Parathyroid adenoma (tissue), 2 donors: ENCODE measurements around the gene KIF5A.

Experiments
- H2AFZ ChIP-seq: fragments of 300-600 bp; sonication (generic); one replicate; pipeline ENCODE4 v1.7.0; 2017; ENCODE audit warnings: antibody characterized with exemption, mild to moderate bottlenecking
- H3K27ac ChIP-seq: fragments of 300-600 bp; sonication (generic); one replicate; pipeline ENCODE4 v1.7.0; 2017
- H3K27me3 ChIP-seq: fragments of 300-600 bp; sonication (generic); one replicate; pipeline ENCODE4 v1.7.0; 2017; ENCODE audit warnings: low read length; ENCODE audit not compliant: control insufficient read depth, insufficient read depth
- H3K36me3 ChIP-seq: fragments of 300-600 bp; sonication (generic); one replicate; pipeline ENCODE4 v1.7.0; 2017; ENCODE audit warnings: low read length; ENCODE audit not compliant: control insufficient read depth, insufficient read depth
- H3K4me1 ChIP-seq: fragments of 300-600 bp; sonication (generic); one replicate; pipeline ENCODE4 v1.7.0; 2017; ENCODE audit warnings: control low read depth
- H3K4me2 ChIP-seq: fragments of 300-600 bp; sonication (generic); one replicate; pipeline ENCODE4 v1.7.0; 2017; ENCODE audit warnings: low read length
- H3K4me3 ChIP-seq: fragments of 300-600 bp; sonication (generic); one replicate; pipeline ENCODE4 v1.7.0; 2017; ENCODE audit warnings: low read depth, low read length
- H3K79me2 ChIP-seq: fragments of 300-600 bp; sonication (generic); one replicate; pipeline ENCODE4 v1.7.0; 2017; ENCODE audit warnings: control low read depth
- H3K9ac ChIP-seq: fragments of 300-600 bp; sonication (generic); one replicate; pipeline ENCODE4 v1.7.0; 2017; ENCODE audit warnings: mild to moderate bottlenecking
- H3K9me3 ChIP-seq: fragments of 300-600 bp; sonication (generic); one replicate; pipeline ENCODE4 v1.7.0; 2017; ENCODE audit warnings: low read length; ENCODE audit not compliant: control insufficient read depth
- TF ChIP-seq, protein P1 (sequence below): fragments of 300-600 bp; sonication (generic); IDR thresholded peaks from one replicate; pipeline ENCODE4 v1.7.0; 2017; ENCODE audit warnings: antibody characterized with exemption, mild to moderate bottlenecking
- donor health status: primary hyperparathyroidism.

The KIF5A gene

DNA sequence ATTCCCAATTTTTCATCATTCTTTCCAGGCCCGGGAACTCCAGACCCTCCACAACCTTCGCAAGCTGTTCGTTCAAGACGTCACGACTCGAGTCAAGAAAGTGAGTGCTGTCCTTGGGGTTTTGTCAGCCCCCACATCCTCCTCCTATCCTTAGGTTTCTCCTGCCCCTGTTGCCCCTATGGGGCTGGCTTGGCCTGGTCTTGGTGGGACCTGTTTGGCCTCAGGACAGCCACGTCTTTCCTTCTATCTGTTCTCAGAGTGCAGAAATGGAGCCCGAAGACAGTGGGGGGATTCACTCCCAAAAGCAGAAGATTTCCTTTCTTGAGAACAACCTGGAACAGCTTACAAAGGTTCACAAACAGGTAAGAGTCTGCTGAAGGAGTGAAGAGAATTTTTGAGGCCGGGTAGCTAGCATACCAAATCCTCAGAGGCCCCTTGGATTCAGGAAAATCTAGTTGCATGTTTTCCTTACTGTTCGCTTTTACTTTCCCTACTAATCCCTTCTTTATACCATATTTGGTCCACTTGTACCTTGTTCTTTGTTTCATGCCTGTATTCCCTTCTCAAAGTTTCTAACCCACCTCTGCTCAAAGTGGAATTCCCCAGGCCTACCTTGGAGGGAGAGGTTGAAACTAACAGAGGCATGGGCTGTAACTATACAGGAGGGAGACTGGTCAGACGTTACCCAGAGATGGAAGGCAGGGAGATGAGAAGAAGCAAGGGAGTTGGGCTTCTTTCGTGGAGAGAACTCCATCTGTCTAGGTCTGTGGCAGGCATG is 28.3 kb downstream of the KIF5A start:
- H3K79me2 ChIP-seq, result no peaks in the 10 kb centered on the region
- H3K4me2 ChIP-seq, result no peak overlapping the region
- no peaks in the 10 kb centered on the region for H3K36me3 ChIP-seq
- H3K27me3 ChIP-seq, result no peaks in the 10 kb centered on the region
- TF ChIP-seq, protein P1, sequence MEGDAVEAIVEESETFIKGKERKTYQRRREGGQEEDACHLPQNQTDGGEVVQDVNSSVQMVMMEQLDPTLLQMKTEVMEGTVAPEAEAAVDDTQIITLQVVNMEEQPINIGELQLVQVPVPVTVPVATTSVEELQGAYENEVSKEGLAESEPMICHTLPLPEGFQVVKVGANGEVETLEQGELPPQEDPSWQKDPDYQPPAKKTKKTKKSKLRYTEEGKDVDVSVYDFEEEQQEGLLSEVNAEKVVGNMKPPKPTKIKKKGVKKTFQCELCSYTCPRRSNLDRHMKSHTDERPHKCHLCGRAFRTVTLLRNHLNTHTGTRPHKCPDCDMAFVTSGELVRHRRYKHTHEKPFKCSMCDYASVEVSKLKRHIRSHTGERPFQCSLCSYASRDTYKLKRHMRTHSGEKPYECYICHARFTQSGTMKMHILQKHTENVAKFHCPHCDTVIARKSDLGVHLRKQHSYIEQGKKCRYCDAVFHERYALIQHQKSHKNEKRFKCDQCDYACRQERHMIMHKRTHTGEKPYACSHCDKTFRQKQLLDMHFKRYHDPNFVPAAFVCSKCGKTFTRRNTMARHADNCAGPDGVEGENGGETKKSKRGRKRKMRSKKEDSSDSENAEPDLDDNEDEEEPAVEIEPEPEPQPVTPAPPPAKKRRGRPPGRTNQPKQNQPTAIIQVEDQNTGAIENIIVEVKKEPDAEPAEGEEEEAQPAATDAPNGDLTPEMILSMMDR, result no peak
- H3K4me1 ChIP-seq, result no peaks in the 10 kb centered on the region
- H2AFZ ChIP-seq, result no peak overlapping the region
- no peaks in the 10 kb centered on the region for H3K9me3 ChIP-seq
- no peak overlapping the region for H3K27ac ChIP-seq
- no peak overlapping the region for H3K4me3 ChIP-seq
- no peak overlapping the region for H3K9ac ChIP-seq

DNA sequence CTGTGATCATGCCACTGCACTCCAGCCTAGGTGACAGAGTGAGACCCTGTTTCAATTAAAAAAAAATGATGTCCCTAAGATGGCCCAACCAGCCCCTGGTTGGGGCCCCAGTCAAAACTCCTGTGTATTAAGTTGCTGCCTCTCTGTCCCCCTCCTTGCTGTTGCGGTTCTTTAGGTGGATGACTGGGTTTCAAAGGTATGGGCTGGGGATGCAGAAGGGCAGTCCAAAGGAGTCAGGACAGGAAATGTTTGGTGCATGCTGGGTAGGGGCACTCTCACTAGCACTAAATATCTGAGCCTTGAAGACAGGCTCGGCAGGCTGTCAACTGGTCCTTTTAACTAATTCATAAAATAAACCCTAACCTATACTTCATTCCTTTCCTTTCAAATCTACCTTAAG is 29.2 kb downstream of the KIF5A start:
- H3K36me3 ChIP-seq, result no peaks in the 10 kb centered on the region
- no peaks in the 10 kb centered on the region for H3K4me1 ChIP-seq
- no peaks in the 10 kb centered on the region for H3K9me3 ChIP-seq
- H3K27ac ChIP-seq, result no peak overlapping the region
- H3K4me3 ChIP-seq, result no peak overlapping the region
- no peak overlapping the region for H3K4me2 ChIP-seq
- H3K9ac ChIP-seq, result no peak overlapping the region
- no peaks in the 10 kb centered on the region for H3K79me2 ChIP-seq
- no peak overlapping the region for H2AFZ ChIP-seq
- TF ChIP-seq, protein P1, result no peak
- H3K27me3 ChIP-seq, result no peaks in the 10 kb centered on the region

GRCh38 chr12:57579677-57580465 is 30.0 kb downstream of the KIF5A start:
- Histone ChIP-seq H3K36me3 (no peaks in the 10 kb centered on the region), H3K9me3 (no peaks in the 10 kb centered on the region), H3K27ac (no peak overlapping the region), H2AFZ (no peak overlapping the region), H3K79me2 (no peaks in the 10 kb centered on the region), H3K9ac (no peak overlapping the region), H3K4me1 (no peaks in the 10 kb centered on the region), H3K4me3 (no peak overlapping the region), H3K4me2 (no peak overlapping the region), H3K27me3 (no peaks in the 10 kb centered on the region)
- TF ChIP-seq, protein P1, result no peak

- H3K4me3 ChIP-seq, result no peak overlapping the region
- H3K27me3 ChIP-seq, result no peaks in the 10 kb centered on the region
- H3K27ac ChIP-seq, result no peak overlapping the region
- H3K79me2 ChIP-seq, result no peaks in the 10 kb centered on the region
- no peaks in the 10 kb centered on the region for H3K4me1 ChIP-seq
- no peaks in the 10 kb centered on the region for H3K36me3 ChIP-seq
- no peak overlapping the region for H3K4me2 ChIP-seq
- TF ChIP-seq, protein P1, result no peak
- no peaks in the 10 kb centered on the region for H3K9me3 ChIP-seq
- no peak overlapping the region for H3K9ac ChIP-seq
- H2AFZ ChIP-seq, result no peak overlapping the region
Measured at GRCh38 chr12:57580466-57580795, 30.6 kb downstream of the KIF5A start.
